Rectal smooth muscle tissue (tissue), 1 donor: ENCODE data around the gene TRERF1.
A peak's percentile ranks its signal among the peaks of the same experiment; 100 is the strongest.

Experiments
- H3K27ac ChIP-seq: one replicate; pipeline ENCODE4 v1.7.0; 2013; ENCODE audit warnings: low read depth, low read length, inconsistent platforms
- H3K27me3 ChIP-seq: one replicate; pipeline ENCODE4 v1.7.0; 2013; ENCODE audit warnings: low read length; ENCODE audit not compliant: control insufficient read depth, insufficient read depth
- H3K36me3 ChIP-seq: one replicate; pipeline ENCODE4 v1.7.0; 2013; ENCODE audit warnings: low read length; ENCODE audit not compliant: control insufficient read depth, insufficient read depth
- H3K4me1 ChIP-seq: one replicate; pipeline ENCODE4 v1.7.0; 2013; ENCODE audit warnings: low read length; ENCODE audit not compliant: control insufficient read depth, insufficient read depth
- H3K4me3 ChIP-seq: one replicate; pipeline ENCODE4 v1.7.0; 2013; ENCODE audit warnings: low read length
- H3K9ac ChIP-seq: one replicate; pipeline ENCODE4 v1.7.0; 2013; ENCODE audit warnings: low read length

TRERF1 gene

DNA sequence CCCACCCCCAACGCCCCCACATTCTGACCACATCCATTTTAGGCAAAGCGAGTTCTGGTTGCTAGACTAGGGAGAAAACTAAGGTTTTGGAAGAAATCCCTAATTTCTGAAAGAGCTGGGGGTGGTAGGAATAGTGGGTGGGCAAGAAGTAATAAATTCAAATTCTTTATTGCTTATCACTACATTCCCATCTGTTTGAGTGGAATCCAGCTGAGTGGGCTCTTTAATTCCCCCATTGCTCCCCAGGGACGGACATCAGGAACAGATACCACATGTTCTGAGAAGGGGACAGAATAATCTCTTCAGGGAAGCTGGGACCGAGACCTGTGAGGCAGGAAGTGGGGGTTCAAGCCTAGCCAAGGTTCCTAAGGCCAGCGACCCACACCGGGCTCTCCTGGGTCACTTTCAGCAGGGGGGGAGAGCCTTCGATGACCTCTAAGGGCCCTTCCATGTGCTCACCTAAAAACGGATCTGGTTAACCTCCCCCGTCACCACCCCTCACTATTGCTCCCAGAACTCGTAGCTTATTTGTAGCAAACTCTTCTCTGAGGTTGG is 191.8 kb downstream of the TRERF1 start:
- Histone ChIP-seq H3K36me3 (peaks cover 2% of the 10 kb centered on the region), H3K4me3 (peak overlapping the region; percentile 32), H3K9ac (no peak overlapping the region), H3K27me3 (no peaks in the 10 kb centered on the region), H3K4me1 (peaks cover 4% of the 10 kb centered on the region), H3K27ac (no peak overlapping the region)

DNA sequence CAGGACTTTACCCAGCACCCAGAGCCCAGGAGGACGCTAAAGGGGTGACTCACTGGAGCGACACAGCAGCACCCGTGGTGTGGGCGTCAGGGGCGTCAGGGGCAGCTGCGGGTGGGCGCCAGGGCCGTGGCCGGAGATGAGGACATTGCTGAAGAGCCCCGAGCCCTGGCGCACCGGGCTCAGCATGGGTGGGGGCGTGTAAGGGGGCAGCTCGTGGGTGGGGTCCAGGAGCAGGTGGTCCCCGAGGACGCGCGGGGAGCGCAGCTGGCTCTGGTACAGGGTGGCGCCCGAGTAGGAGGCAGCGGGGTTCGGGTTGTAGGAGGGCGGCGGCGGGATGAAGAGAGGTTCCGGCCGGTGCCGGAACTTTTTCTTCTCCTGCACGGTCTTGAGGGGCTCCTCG is 192.4 kb downstream of the TRERF1 start:
- Histone ChIP-seq H3K36me3 (peaks cover 8% of the 10 kb centered on the region), H3K4me3 (no peak overlapping the region), H3K27me3 (no peaks in the 10 kb centered on the region), H3K4me1 (peaks cover 4% of the 10 kb centered on the region), H3K27ac (no peak overlapping the region), H3K9ac (no peak overlapping the region)

DNA sequence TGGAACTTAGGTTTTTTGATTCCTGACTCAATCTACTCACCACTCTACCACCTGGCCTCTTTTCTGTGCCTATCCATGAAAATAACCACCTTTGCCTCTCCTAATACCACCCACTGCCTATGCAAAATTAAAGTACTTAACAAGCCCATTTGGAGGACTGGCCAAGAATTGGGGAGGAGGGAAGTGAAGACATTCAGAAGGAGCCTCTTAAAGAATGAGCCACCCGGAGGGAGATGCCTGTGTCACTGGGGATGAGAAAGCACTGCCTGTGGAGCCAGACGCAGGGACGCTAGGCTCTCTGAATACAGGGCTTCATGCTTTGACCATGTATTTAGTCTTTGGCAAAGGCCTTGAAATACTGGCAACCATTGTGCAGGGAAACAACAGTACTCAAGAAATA is 194.1 kb downstream of the TRERF1 start:
- Histone ChIP-seq H3K36me3 (peaks cover 7% of the 10 kb centered on the region), H3K4me3 (no peak overlapping the region), H3K4me1 (peaks cover 4% of the 10 kb centered on the region), H3K27ac (no peak overlapping the region), H3K9ac (no peak overlapping the region), H3K27me3 (no peaks in the 10 kb centered on the region)

DNA sequence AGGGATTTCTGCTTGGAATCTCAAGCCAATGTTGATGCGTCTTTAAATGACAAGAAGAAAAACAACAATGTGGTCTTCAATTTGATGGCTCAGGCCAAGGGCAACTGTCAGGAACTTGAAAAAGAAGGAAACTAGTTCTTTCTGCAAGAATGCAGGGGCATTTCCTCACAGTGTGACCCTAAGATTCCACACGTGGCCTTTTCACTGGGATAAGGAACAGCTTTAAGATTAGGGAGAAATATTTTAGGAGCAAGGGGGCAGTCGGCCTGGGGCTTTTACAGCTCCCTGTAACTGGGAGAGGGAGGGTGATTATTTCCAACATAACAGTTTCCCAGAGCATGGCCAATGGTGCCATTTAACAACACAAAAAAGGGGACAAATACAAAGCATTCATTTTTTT is 194.7 kb downstream of the TRERF1 start:
- Histone ChIP-seq H3K27ac (no peak overlapping the region), H3K4me1 (peaks cover 7% of the 10 kb centered on the region), H3K4me3 (no peak overlapping the region), H3K27me3 (no peaks in the 10 kb centered on the region), H3K36me3 (peaks cover 7% of the 10 kb centered on the region), H3K9ac (no peak overlapping the region)

DNA sequence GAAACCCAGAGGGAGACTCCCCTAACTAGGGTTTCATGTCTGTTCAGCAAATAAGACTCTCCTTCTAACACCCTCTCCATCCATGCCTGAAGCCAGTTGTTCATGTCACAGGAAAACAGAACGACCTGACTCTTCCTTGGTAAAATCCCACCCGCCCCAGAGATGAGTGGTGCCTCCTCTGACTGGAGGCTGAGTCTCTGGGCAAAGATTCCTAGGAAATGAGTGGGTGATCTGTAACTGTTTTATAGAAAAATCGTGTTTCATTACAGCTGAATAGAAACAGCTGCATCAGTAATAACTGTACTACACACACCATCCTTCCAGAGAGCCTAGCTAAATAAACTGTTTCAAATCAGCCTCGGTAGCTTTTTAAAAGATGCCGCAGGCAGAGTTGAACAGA is 196.7 kb downstream of the TRERF1 start:
- Histone ChIP-seq H3K27ac (no peak overlapping the region), H3K27me3 (no peaks in the 10 kb centered on the region), H3K4me3 (no peak overlapping the region), H3K9ac (no peak overlapping the region), H3K36me3 (peaks cover 7% of the 10 kb centered on the region), H3K4me1 (peaks cover 9% of the 10 kb centered on the region)

DNA sequence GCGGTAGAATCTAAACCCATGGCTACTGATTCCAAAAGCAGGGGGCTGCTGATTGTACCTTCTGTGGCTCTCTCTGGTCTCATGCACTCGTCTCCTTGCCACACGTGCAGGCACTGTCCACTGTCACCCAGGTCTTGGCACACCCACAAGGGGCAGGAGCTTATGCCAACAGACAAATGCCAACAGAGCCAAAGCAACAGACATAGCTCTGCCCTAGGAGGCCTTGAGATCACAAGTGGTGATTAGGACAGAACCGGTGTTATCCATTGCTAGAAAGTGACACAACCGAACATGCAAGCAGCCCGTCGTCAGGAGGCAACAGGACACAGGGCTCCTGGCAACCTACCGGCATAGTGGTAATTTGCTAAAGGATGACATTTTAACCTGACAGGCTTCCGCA is 197.2 kb downstream of the TRERF1 start:
- no peaks in the 10 kb centered on the region for H3K27me3 ChIP-seq
- H3K36me3 ChIP-seq, result peaks cover 7% of the 10 kb centered on the region
- no peak overlapping the region for H3K9ac ChIP-seq
- H3K4me3 ChIP-seq, result no peak overlapping the region
- H3K27ac ChIP-seq, result no peak overlapping the region
- H3K4me1 ChIP-seq, result peaks cover 9% of the 10 kb centered on the region

DNA sequence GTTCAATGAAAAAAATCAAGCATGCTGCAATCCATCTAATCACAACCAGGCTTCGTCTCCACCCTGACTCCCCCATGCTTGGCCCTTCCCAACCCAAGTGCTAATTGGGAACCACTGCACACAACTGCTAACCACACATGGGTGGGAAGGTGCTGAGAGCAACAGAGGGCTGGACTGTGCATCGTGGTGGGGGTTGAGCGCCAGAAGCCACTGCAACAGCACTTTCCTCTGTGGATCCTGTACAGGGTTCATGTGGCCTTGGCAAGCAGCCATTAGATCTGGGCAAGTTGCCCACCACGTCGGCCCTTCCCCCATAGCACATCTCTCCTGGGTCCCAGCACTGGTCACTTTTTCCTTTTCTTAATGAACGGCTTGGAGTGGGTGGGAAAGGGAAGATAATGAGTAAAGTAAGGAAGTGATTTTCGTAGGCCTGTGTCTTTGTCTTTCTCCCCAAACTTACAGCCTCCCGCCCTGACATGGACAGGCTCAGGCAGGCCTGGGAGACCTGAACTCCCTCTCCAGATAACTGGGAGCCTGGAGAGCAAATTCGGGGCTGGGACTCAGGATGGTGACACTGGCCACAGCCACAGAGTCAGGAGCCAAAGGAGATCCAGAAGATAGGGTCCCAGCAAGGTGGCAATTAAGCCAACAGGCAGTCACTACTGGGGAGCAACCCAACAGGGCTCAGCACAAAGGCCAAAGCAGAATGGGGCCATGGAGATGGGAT is 199.7 kb downstream of the TRERF1 start:
- Histone ChIP-seq H3K4me3 (peak overlapping the region; percentile 41), H3K9ac (no peak overlapping the region), H3K27ac (no peak overlapping the region), H3K36me3 (peaks cover 7% of the 10 kb centered on the region), H3K27me3 (no peaks in the 10 kb centered on the region), H3K4me1 (peaks cover 9% of the 10 kb centered on the region)

DNA sequence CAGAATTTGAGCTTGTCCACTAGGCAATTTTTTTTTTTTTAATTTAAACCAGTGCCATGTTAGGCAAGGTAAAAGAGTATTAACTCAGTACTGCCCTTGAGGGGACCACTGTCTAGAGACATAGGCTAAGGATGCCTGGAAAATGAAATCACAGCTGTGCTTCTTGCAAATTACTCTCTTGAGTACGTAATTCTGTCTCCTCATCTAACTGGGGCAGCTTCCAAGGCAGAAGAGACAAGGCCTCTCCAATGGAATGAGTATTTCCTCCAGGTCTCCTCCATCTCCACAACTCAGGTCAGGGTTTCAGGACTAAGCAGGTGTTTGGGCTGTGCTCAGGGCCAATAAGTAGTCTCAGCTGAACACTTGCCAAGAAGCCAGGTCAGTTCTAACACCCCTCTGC is 200.2 kb downstream of the TRERF1 start:
- H3K9ac ChIP-seq, result no peak overlapping the region
- no peaks in the 10 kb centered on the region for H3K27me3 ChIP-seq
- H3K27ac ChIP-seq, result no peak overlapping the region
- peaks cover 7% of the 10 kb centered on the region for H3K36me3 ChIP-seq
- H3K4me1 ChIP-seq, result peaks cover 9% of the 10 kb centered on the region
- no peak overlapping the region for H3K4me3 ChIP-seq

DNA sequence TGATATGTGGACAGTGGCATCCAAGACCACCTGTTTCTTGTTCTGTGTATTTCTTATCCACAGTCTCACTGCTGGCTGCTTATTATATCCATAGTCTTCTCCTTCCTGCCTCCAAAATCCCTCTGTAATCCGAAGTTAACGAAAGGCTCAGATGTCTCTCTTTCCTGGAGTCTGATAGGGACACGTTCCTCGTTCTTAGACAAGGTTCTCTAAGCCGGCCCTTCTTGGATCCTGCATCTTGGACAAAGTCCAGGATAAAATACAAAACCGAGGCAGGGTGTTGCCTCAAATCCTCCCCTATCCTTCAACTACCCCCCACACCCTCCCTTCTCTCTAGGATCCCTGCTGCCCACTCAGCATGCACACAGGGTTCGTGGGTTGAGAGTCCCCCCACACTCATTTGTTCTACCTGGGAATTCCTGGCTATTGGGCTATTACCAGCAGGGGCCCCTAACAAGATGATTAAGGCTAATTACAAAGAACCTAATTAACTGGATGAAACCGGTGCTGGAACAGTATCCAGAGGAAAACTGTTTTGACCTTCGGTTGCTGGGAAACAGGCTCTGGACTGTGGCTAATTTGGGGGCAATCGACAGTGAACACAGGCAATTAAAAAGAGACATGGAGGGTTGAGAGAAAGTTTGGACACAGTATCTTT is 201.3 kb downstream of the TRERF1 start:
- peaks cover 9% of the 10 kb centered on the region for H3K4me1 ChIP-seq

DNA sequence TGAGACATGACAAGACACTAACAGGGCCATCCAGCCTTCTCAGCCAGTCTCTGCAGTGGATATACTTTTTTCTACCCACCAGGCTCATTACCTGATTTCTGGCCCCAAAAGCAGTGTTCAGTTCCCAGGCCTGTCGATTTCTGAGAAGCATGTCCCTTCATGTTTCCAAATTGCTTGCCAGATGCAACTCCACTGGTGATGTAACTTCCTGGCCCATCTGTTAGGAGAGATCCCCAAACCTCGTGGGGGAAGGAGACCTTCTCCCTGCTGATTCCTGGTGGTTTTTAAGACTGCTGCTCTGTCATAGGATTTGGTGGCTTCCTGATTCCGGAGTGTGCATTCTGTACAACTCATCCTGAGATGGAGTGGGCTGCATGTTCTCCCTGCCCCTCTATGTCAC is 202.4 kb downstream of the TRERF1 start:
- no peak overlapping the region for H3K27ac ChIP-seq
- no peak overlapping the region for H3K9ac ChIP-seq
- H3K4me3 ChIP-seq, result no peak overlapping the region
- peaks cover 4% of the 10 kb centered on the region for H3K36me3 ChIP-seq
- no peaks in the 10 kb centered on the region for H3K27me3 ChIP-seq
- peaks cover 9% of the 10 kb centered on the region for H3K4me1 ChIP-seq

More for the DNA sequence above, 201.3 kb downstream of the TRERF1 start:
- Histone ChIP-seq H3K27ac (no peak overlapping the region), H3K36me3 (peaks cover 7% of the 10 kb centered on the region), H3K27me3 (no peaks in the 10 kb centered on the region), H3K9ac (no peak overlapping the region), H3K4me3 (no peak overlapping the region)

DNA sequence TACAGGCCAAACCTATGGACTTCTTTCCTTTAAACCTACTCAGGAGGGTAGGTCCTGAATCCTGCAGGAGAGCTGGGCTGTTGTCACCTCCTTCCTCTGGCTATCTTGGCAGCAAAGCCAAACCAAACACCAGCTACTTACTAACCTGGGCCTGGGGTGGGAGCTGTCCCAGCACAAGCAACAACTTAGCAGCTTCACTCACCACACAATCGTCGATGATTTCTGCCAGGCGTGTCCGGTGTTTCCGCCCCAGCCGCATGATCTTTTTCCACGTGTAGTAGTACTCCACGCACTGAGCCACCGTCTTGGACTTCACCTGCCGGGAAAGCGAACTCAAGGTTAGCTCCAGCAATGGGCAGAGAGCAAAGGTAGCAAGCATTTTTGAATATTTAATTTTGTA is 208.7 kb downstream of the TRERF1 start:
- Histone ChIP-seq H3K9ac (no peak overlapping the region), H3K4me1 (no peaks in the 10 kb centered on the region)

DNA sequence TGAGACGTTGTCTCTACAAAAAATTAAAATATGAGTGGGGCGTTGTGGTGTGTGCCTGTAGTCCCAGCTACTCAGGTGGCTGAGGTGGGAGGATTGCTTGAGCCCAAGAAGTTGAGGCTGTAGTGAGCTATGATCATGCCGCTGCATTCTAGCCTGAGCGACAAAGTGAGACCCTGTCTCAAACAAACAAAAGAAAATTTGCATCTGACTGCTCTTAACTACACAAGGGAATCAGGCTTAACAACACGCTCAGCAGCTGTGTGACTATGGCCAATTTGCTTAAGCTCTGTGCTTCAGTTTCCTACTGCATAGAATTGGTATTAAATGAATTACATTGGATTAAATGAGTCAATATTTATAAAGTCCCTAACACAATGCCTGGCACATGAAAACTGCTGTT is 209.8 kb downstream of the TRERF1 start:
- Histone ChIP-seq H3K27ac (no peak overlapping the region), H3K4me3 (no peak overlapping the region)

More for the DNA sequence above, 208.7 kb downstream of the TRERF1 start:
- Histone ChIP-seq H3K27ac (no peak overlapping the region), H3K27me3 (no peaks in the 10 kb centered on the region), H3K36me3 (peaks cover 13% of the 10 kb centered on the region), H3K4me3 (no peak overlapping the region)

More for the DNA sequence above, 209.8 kb downstream of the TRERF1 start:
- Histone ChIP-seq H3K27me3 (no peaks in the 10 kb centered on the region), H3K4me1 (no peaks in the 10 kb centered on the region), H3K9ac (no peak overlapping the region), H3K36me3 (peaks cover 13% of the 10 kb centered on the region)
